ENCODE data around the gene PLXNA2. TPM values are rescaled to one million over a fixed set of nuclear protein-coding genes. Genes with fewer than 3 reads are reported as not detected.

PLXNA2 gene
- total and polyA plus RNA-seq, 2 of the 13 experiments (the other 11 are each of a cell fraction or from before 2014, with no cell fraction given): 1.1 to 2.1 TPM

- Histone ChIP-seq H3K4me1 (ENCODE audit: insufficient read depth, low read length) (no peaks in the 10 kb centered on the region), H3K36me3 (replicated peaks in 1 of 2; ENCODE audit: control insufficient read depth in 1 of 2, insufficient read depth in 2 of 2, low read length in 2 of 2) (peaks cover 0 to 1% of the 10 kb centered on the region in 2 experiments; a peak in 1 of 5 replicates), H3K9me3 (ENCODE audit: low read length) (no peaks in the 10 kb centered on the region), H3K27me3 (ENCODE audit: control insufficient read depth in 1 of 2, insufficient read depth in 2 of 2, low read length in 2 of 2) (no peaks in the 10 kb centered on the region), H3K79me2 (ENCODE audit: insufficient read depth, low read length) (no peaks in the 10 kb centered on the region), H3K4me3 (replicated peaks in 1 of 3; ENCODE audit: insufficient read depth in 1 of 3, low read depth in 2 of 3, low read length in 3 of 3) (no peak overlapping the region), H3K4me2 (ENCODE audit: low read depth, low read length) (no peak overlapping the region), H2AFZ (ENCODE audit: low read length) (no peak overlapping the region), H4K20me1 (ENCODE audit: insufficient read depth, low read length) (no peaks in the 10 kb centered on the region), H3K27ac (ENCODE audit: extremely low read length, insufficient read depth, low read length) (no peak overlapping the region), H3K9ac (ENCODE audit: insufficient read depth, low read depth, low read length) (no peak overlapping the region)
- intact Hi-C loops (cut with micrococcal nuclease; ENCODE audit: unreplicated experiment) (no loop called here), in situ Hi-C loops (cut with HindIII; ENCODE audit: extremely low pct_ligation_motif_present, low pct_unique_long_range_greater_than_20kb) (no loop called here)
- DNase-seq (ENCODE audit: low spot score): no peak
- TF ChIP-seq ZBTB33 (CRISPR knock-in tag; IDR thresholded peaks at IDR 0.05): no peak
- FAIRE-seq: no peak
- CTCF ChIA-PET (ENCODE audit: low intra/inter-chr PET ratio, low total read pairs): no interaction called here
- POLR2A ChIA-PET: no interaction called here
- no peak for ATAC-seq
- WGBS (ENCODE audit: low lambda C conversion rate): 78% methylated on average over 5 of the region's 5 CpGs
- no TSS peak for BruUV-seq (replicated peaks)
Observed at GRCh38 chr1:208142590-208143382, 101.4 kb downstream of the PLXNA2 start.

DNA sequence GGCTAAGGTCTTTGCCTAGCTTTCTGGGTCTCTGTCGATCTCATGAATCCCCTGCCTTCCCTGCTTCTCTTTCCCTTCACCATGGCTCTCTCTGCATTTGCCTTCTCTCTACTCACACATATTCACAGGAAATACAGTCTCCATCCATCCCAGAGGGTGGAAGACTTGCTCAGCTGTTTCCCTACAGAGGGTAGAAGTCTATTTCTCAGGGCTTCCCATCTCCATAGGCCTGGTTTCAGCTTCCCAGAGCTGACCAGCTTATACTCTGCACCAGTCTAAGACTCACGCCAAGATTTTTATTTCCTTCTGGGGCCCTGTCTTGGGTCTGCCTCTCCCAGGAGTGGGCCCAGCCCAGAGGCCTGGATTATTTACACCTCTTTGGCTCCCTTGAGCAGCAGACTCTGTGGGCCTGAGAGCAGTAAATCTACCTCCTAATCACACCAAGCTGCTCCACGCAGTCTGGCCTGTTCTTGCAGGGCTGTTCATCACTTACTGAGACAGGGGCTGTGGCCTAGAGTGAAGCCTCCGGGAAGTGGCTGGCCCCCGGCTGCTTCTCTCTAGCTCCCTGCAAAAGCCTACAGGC, 102.5 kb downstream of the PLXNA2 start:
- no peak for FAIRE-seq
- TF ChIP-seq TAF15 (IDR thresholded peaks at IDR 0.05; ENCODE audit: low read depth, low read length, poor library complexity, severe bottlenecking) (no peak), ZNF7 (CRISPR knock-in tag; IDR thresholded peaks at IDR 0.05) (no peak), YEATS2 (CRISPR knock-in tag; IDR thresholded peaks at IDR 0.05; ENCODE audit: borderline replicate concordance) (no peak), MTF1 (CRISPR knock-in tag; IDR thresholded peaks at IDR 0.05) (no peak), SKI (IDR thresholded peaks at IDR 0.05; ENCODE audit: partially characterized antibody) (no peak), ZNF24 (IDR thresholded peaks at IDR 0.05) (no peak), ARID4A (CRISPR knock-in tag; IDR thresholded peaks at IDR 0.05; ENCODE audit: borderline replicate concordance) (no peak)
- Histone ChIP-seq H4K20me1 (ENCODE audit: insufficient read depth, low read length) (no peaks in the 10 kb centered on the region), H3K27me3 (ENCODE audit: control insufficient read depth in 1 of 2, insufficient read depth in 2 of 2, low read length in 2 of 2) (no peaks in the 10 kb centered on the region), H3K9me3 (ENCODE audit: low read length) (no peaks in the 10 kb centered on the region), H3K9ac (ENCODE audit: insufficient read depth, low read depth, low read length) (no peak overlapping the region), H2AFZ (ENCODE audit: low read length) (no peak overlapping the region), H3K4me1 (ENCODE audit: insufficient read depth, low read length) (no peaks in the 10 kb centered on the region), H3K27ac (ENCODE audit: extremely low read length, insufficient read depth, low read length) (no peak overlapping the region), H3K4me3 (replicated peaks in 1 of 3; ENCODE audit: insufficient read depth in 1 of 3, low read depth in 2 of 3, low read length in 3 of 3) (no peak overlapping the region), H3K4me2 (ENCODE audit: low read depth, low read length) (no peak overlapping the region), H3K79me2 (ENCODE audit: insufficient read depth, low read length) (no peaks in the 10 kb centered on the region), H3K36me3 (replicated peaks in 1 of 2; ENCODE audit: control insufficient read depth in 1 of 2, insufficient read depth in 2 of 2, low read length in 2 of 2) (peaks cover 0 to 1% of the 10 kb centered on the region in 2 experiments; a peak in 1 of 5 replicates)
- DNase-seq (ENCODE audit: low spot score): no peak
- CTCF ChIA-PET (ENCODE audit: low intra/inter-chr PET ratio, low total read pairs): no interaction called here
- no peak for ATAC-seq
- no TSS peak for BruUV-seq (replicated peaks)
- 87% methylated on average over 5 of the region's 5 CpGs for WGBS (ENCODE audit: low lambda C conversion rate)
- in situ Hi-C loops (cut with HindIII; ENCODE audit: extremely low pct_ligation_motif_present, low pct_unique_long_range_greater_than_20kb): no loop called here
- intact Hi-C loops (cut with micrococcal nuclease; ENCODE audit: unreplicated experiment): no loop called here
- POLR2A ChIA-PET: no interaction called here

Data from HepG2 (cell line).